ENCODE data around the gene LCN10. TPM values are rescaled to one million over a fixed set of nuclear protein-coding genes. Genes with fewer than 3 reads are reported as not detected.

Gene LCN10
- total RNA-seq, 1 experiment from 2014 or later: not detected

DNA sequence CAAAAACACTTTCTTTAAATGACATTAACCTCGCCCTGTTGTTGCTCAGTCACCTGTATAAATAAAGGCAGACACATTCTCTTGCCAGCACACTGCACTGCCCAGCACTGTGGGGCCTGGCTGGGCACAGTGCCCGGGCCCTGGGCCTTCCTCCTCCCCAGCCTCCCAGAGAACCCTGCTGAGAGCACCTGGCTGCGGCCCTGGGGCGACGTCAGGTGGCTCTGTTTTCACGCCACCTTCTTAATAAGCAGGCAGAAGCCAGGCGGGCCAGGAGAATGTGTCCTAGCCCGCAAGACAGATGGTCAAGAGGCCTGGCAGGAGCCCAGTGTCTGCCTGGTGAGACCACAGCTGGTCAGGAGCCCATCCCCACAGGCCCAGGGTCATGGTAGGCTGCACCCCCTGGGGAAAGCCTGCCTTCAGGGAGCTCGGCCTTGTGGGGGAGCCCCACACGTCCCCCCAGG lies 47.3 kb downstream of the LCN10 start:
- no peaks in the 10 kb centered on the region for H3K27me3 ChIP-seq (ENCODE audit: control insufficient read depth, insufficient read depth, low read length)
- H3K9me3 ChIP-seq (ENCODE audit: control insufficient read depth, insufficient read depth, low read depth, low read length): no peaks in the 10 kb centered on the region
- ChIA-PET POLR2A (no interaction called here), CTCF (interaction anchor here (0.7 kb wide), 1 partner anchor 68 kb away, joined by 4 read pairs; no protein-coding TSS in a partner anchor)
- peak; percentile 53 for TF ChIP-seq POLR2AphosphoS5 (IDR thresholded peaks at IDR 0.05; ENCODE audit: low read depth, low read length)
- TF ChIP-seq SIN3A (IDR thresholded peaks at IDR 0.05; ENCODE audit: borderline replicate concordance, insufficient read depth, low read depth, low read length): no peak
- ATAC-seq (peak; percentile 29; the same call in 1 of the 2 replicates), DNase-seq (ENCODE audit: low read depth, low spot score) (no peak)
- in situ Hi-C loops (cut with HindIII; ENCODE audit: low pct_unique_long_range_greater_than_20kb, low sequenced_read_pairs) (no loop called here), intact Hi-C loops (cut with micrococcal nuclease; ENCODE audit: unreplicated experiment) (no loop called here)
- no peaks in the 10 kb centered on the region for H3K36me3 ChIP-seq (ENCODE audit: control insufficient read depth, insufficient read depth, low read length)
- peaks cover 44% of the 10 kb centered on the region for H3K4me1 ChIP-seq (ENCODE audit: control insufficient read depth, insufficient read depth, low read length)
- no peak overlapping the region for H3K4me3 ChIP-seq (ENCODE audit: low read depth in 2 of 2, low read length in 2 of 2)
- no peak overlapping the region for H3K27ac ChIP-seq (ENCODE audit: low read length)
- BruUV-seq (replicated peaks): no TSS peak

- Histone ChIP-seq H3K4me3 (ENCODE audit: low read depth in 2 of 2, low read length in 2 of 2) (no peak overlapping the region; a peak in 1 of 4 replicates), H3K36me3 (ENCODE audit: control insufficient read depth, insufficient read depth, low read length) (no peaks in the 10 kb centered on the region), H3K27me3 (ENCODE audit: control insufficient read depth, insufficient read depth, low read length) (no peaks in the 10 kb centered on the region), H3K27ac (ENCODE audit: low read length) (no peak overlapping the region), H3K9me3 (ENCODE audit: control insufficient read depth, insufficient read depth, low read depth, low read length) (no peaks in the 10 kb centered on the region), H3K4me1 (ENCODE audit: control insufficient read depth, insufficient read depth, low read length) (peaks cover 44% of the 10 kb centered on the region)
- CTCF ChIA-PET: interaction anchor here (0.6 to 1.0 kb wide), 3 partner anchors 27 to 68 kb away, joined by 3 to 4 read pairs (median 3); no protein-coding TSS in a partner anchor
- BruUV-seq (replicated peaks): no TSS peak
- intact Hi-C loops (cut with micrococcal nuclease; ENCODE audit: unreplicated experiment) (no loop called here), in situ Hi-C loops (cut with HindIII; ENCODE audit: low pct_unique_long_range_greater_than_20kb, low sequenced_read_pairs) (no loop called here)
- TF ChIP-seq POLR2AphosphoS5 (IDR thresholded peaks at IDR 0.05; ENCODE audit: low read depth, low read length): no peak
- TF ChIP-seq, protein P1, sequence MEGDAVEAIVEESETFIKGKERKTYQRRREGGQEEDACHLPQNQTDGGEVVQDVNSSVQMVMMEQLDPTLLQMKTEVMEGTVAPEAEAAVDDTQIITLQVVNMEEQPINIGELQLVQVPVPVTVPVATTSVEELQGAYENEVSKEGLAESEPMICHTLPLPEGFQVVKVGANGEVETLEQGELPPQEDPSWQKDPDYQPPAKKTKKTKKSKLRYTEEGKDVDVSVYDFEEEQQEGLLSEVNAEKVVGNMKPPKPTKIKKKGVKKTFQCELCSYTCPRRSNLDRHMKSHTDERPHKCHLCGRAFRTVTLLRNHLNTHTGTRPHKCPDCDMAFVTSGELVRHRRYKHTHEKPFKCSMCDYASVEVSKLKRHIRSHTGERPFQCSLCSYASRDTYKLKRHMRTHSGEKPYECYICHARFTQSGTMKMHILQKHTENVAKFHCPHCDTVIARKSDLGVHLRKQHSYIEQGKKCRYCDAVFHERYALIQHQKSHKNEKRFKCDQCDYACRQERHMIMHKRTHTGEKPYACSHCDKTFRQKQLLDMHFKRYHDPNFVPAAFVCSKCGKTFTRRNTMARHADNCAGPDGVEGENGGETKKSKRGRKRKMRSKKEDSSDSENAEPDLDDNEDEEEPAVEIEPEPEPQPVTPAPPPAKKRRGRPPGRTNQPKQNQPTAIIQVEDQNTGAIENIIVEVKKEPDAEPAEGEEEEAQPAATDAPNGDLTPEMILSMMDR (IDR thresholded peaks at IDR 0.05): no peak
- TF ChIP-seq TCF7L2 (IDR thresholded peaks at IDR 0.05; ENCODE audit: low read depth, low read length): no peak
- TF ChIP-seq, protein P2, sequence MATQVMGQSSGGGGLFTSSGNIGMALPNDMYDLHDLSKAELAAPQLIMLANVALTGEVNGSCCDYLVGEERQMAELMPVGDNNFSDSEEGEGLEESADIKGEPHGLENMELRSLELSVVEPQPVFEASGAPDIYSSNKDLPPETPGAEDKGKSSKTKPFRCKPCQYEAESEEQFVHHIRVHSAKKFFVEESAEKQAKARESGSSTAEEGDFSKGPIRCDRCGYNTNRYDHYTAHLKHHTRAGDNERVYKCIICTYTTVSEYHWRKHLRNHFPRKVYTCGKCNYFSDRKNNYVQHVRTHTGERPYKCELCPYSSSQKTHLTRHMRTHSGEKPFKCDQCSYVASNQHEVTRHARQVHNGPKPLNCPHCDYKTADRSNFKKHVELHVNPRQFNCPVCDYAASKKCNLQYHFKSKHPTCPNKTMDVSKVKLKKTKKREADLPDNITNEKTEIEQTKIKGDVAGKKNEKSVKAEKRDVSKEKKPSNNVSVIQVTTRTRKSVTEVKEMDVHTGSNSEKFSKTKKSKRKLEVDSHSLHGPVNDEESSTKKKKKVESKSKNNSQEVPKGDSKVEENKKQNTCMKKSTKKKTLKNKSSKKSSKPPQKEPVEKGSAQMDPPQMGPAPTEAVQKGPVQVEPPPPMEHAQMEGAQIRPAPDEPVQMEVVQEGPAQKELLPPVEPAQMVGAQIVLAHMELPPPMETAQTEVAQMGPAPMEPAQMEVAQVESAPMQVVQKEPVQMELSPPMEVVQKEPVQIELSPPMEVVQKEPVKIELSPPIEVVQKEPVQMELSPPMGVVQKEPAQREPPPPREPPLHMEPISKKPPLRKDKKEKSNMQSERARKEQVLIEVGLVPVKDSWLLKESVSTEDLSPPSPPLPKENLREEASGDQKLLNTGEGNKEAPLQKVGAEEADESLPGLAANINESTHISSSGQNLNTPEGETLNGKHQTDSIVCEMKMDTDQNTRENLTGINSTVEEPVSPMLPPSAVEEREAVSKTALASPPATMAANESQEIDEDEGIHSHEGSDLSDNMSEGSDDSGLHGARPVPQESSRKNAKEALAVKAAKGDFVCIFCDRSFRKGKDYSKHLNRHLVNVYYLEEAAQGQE (IDR thresholded peaks at IDR 0.05; ENCODE audit: insufficient read depth in 1 of 2, low read depth in 2 of 2, low read length in 1 of 2): no peak
- no peak for TF ChIP-seq SIN3A (IDR thresholded peaks at IDR 0.05; ENCODE audit: borderline replicate concordance, insufficient read depth, low read depth, low read length)
- DNase-seq (ENCODE audit: low read depth, low spot score): no peak
- POLR2A ChIA-PET: no interaction called here
- no peak for ATAC-seq
Measured at GRCh38 chr9:136694872-136695247, 47.9 kb downstream of the LCN10 start.

- H3K27me3 ChIP-seq (ENCODE audit: control insufficient read depth, insufficient read depth, low read length): no peaks in the 10 kb centered on the region
- no TSS peak for BruUV-seq (replicated peaks)
- ATAC-seq (peak; percentile 89), DNase-seq (ENCODE audit: low read depth, low spot score) (no peak)
- in situ Hi-C loops (cut with HindIII; ENCODE audit: low pct_unique_long_range_greater_than_20kb, low sequenced_read_pairs) (no loop called here), intact Hi-C loops (cut with micrococcal nuclease; ENCODE audit: unreplicated experiment) (no loop called here)
- H3K4me1 ChIP-seq (ENCODE audit: control insufficient read depth, insufficient read depth, low read length): peaks cover 44% of the 10 kb centered on the region
- no peaks in the 10 kb centered on the region for H3K9me3 ChIP-seq (ENCODE audit: control insufficient read depth, insufficient read depth, low read depth, low read length)
- POLR2A ChIA-PET: interaction anchor here (0.7 kb wide), 1 partner anchor 277 kb away, joined by 4 read pairs; no protein-coding TSS in a partner anchor
- CTCF ChIA-PET: interaction anchor here (0.6 to 1.0 kb wide), 2 partner anchors 27 to 29 kb away, joined by 3 read pairs; no protein-coding TSS in a partner anchor
- no peaks in the 10 kb centered on the region for H3K36me3 ChIP-seq (ENCODE audit: control insufficient read depth, insufficient read depth, low read length)
- peak overlapping the region; percentile 66 for H3K27ac ChIP-seq (ENCODE audit: low read length)
- TF ChIP-seq POLR2AphosphoS5 (IDR thresholded peaks at IDR 0.05; ENCODE audit: low read depth, low read length) (no peak), SIN3A (IDR thresholded peaks at IDR 0.05; ENCODE audit: borderline replicate concordance, insufficient read depth, low read depth, low read length) (no peak), TCF7L2 (IDR thresholded peaks at IDR 0.05; ENCODE audit: low read depth, low read length) (no peak)
- TF ChIP-seq, protein P2 (IDR thresholded peaks at IDR 0.05; ENCODE audit: insufficient read depth in 1 of 2, low read depth in 2 of 2, low read length in 1 of 2): no peak
- TF ChIP-seq, protein P1 (IDR thresholded peaks at IDR 0.05): peak; percentile 90
- H3K4me3 ChIP-seq (ENCODE audit: low read depth in 2 of 2, low read length in 2 of 2): peak overlapping the region; percentile 22 to 45
Measured at GRCh38 chr9:136694163-136694871, 48.4 kb downstream of the LCN10 start.
